ENCODE results near the gene PPP2R5C.

The PPP2R5C gene

DNA sequence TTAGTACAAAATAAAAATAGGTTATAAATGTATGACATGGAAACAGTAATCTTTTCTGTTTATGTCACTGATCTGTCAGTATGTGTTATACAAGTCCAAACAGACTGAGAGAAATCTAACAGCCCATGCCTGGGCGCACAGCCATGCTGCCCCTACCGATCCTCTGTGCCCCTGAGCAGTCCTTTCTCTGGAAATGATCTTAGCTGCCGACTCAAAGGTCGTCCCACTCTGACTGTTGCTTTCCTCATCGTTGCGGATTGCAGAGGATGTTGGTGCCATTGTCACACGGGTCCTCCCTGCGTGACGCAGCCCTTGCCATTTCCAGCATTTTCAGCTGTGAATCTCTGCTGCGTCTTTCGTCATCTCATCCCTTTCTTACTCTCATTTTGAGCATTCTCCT, 119.9 kb downstream of the PPP2R5C start:
- no peak for TF ChIP-seq CTCF (IDR thresholded peaks at IDR 0.05; ENCODE audit: low read depth, low read length)
- DNase-seq (ENCODE audit: low read depth in 2 of 2), result no peak
- no peak overlapping the region for H3K4me3 ChIP-seq (replicated peaks in 1 of 2; ENCODE audit: low read depth in 2 of 2, low read length in 2 of 2)

- no peak for DNase-seq (ENCODE audit: low read depth in 2 of 2)
- no peak for TF ChIP-seq CTCF (IDR thresholded peaks at IDR 0.05; ENCODE audit: low read depth, low read length)
- no peak overlapping the region for H3K4me3 ChIP-seq (replicated peaks in 1 of 2; ENCODE audit: low read depth in 2 of 2, low read length in 2 of 2)
Observed at GRCh38 chr14:101882141-101882935, 120.8 kb downstream of the PPP2R5C start.

DNA sequence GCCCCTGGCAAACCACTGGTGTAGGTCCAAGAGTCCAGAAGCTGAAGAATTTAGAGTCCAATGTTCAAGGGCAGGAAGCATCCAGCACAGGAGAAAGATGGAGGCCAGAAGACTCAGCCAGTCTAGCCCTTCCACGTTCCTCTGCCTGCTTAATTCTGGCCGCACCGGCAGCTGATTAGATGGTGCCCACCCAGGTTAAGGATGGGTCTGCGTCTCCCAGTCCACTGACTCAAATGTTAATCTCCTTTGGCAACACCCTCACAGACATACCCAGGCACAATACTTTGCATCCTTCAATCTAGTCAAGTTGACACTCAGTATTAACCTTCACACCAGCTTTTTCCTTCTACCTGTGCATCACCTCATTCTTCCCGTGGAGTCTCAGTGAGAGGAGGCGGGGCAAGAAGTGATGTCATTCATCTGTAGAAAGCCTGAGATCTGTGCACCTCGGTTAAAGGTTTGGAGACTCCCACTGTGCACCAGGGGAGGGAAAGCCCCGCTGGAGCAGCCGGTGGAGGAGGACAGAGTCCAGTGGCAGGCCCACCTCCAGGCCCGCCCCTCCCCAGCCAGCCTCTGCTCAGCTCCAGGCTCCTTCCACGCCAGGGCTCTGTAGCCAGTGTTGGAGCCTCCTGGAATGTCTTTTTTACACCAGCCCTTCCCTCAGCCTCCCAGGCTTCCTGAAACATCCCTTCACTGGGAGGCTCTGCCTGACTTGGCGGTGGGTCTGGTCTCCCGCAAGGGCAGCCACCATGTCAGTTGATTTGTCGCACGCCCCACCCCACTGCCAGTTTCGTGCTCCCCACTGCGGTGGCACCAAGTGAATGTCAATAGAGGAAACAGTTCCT, 122.8 kb downstream of the PPP2R5C start:
- DNase-seq (ENCODE audit: low read depth in 2 of 2), result no peak
- no peak for TF ChIP-seq CTCF (IDR thresholded peaks at IDR 0.05; ENCODE audit: low read depth, low read length)
- no peak overlapping the region for H3K4me3 ChIP-seq (replicated peaks in 1 of 2; ENCODE audit: low read depth in 2 of 2, low read length in 2 of 2)

- no peak overlapping the region for H3K4me3 ChIP-seq (replicated peaks in 1 of 2; ENCODE audit: low read depth in 2 of 2, low read length in 2 of 2)
- no peak for TF ChIP-seq CTCF (IDR thresholded peaks at IDR 0.05; ENCODE audit: low read depth, low read length)
- DNase-seq (ENCODE audit: low read depth in 2 of 2), result no peak
Observed at GRCh38 chr14:101884934-101885576, 123.5 kb downstream of the PPP2R5C start.

- no peak for DNase-seq (ENCODE audit: low read depth in 2 of 2)
- no peak for TF ChIP-seq CTCF (IDR thresholded peaks at IDR 0.05; ENCODE audit: low read depth, low read length)
- no peak overlapping the region for H3K4me3 ChIP-seq (replicated peaks in 1 of 2; ENCODE audit: low read depth in 2 of 2, low read length in 2 of 2)
Observed at GRCh38 chr14:101887219-101887618, 125.7 kb downstream of the PPP2R5C start.

- H3K4me3 ChIP-seq (replicated peaks in 1 of 2; ENCODE audit: low read depth in 2 of 2, low read length in 2 of 2), result no peak overlapping the region
- no peak for TF ChIP-seq CTCF (IDR thresholded peaks at IDR 0.05; ENCODE audit: low read depth, low read length)
- DNase-seq (ENCODE audit: low read depth in 2 of 2), result no peak
Observed at GRCh38 chr14:101888182-101888581, 126.7 kb downstream of the PPP2R5C start.

Data from cardiac fibroblast (primary cell).